ENCODE results near the gene NDUFS6. TPM values are rescaled to one million over a fixed set of nuclear protein-coding genes. Genes with fewer than 3 reads are reported as not detected.

Gene NDUFS6
- total and polyA plus RNA-seq, 2 of the 4 experiments (the other 2 are of a cell fraction): 10.4 to 69.0 TPM

GRCh38 chr5:1832511-1833250 is 31.5 kb downstream of the NDUFS6 start:
- Histone ChIP-seq H3K27ac (ENCODE audit: insufficient read depth, low read length) (no peak overlapping the region), H4K8ac (ENCODE audit: low read depth in 2 of 2, low read length in 2 of 2) (no peak overlapping the region), H2BK15ac (ENCODE audit: low read depth, low read length) (no peak overlapping the region), H2AFZ (replicated peaks; ENCODE audit: low read length, poor library complexity) (no peak overlapping the region), H3K9me3 (ENCODE audit: control insufficient read depth, insufficient read depth, low read length) (no peaks in the 10 kb centered on the region), H2AK5ac (ENCODE audit: low read depth, low read length) (no peak overlapping the region), H4K5ac (ENCODE audit: low read depth, low read length) (no peak overlapping the region), H2BK120ac (ENCODE audit: low read depth, low read length) (no peak overlapping the region), H3K4me1 (ENCODE audit: control insufficient read depth, insufficient read depth, low read length) (no peaks in the 10 kb centered on the region; the same call in 1 of the 2 replicates), H4K20me1 (ENCODE audit: insufficient read depth, low read length) (no peaks in the 10 kb centered on the region), H3K36me3 (ENCODE audit: control insufficient read depth, insufficient read depth, low read length) (no peaks in the 10 kb centered on the region), H3K56ac (ENCODE audit: extremely low read depth, insufficient read depth, low read length) (no peak overlapping the region), H3K18ac (ENCODE audit: low read depth, low read length) (no peak overlapping the region), H3K79me1 (ENCODE audit: low read depth in 1 of 2, low read length in 2 of 2) (no peaks in the 10 kb centered on the region), H3K27me3 (ENCODE audit: control insufficient read depth, insufficient read depth, low read length) (peaks cover 32% of the 10 kb centered on the region), H2BK20ac (ENCODE audit: low read depth, low read length) (no peak overlapping the region), H2AK9ac (replicated peaks; ENCODE audit: low read depth, low read length, poor library complexity) (peak overlapping the region; percentile 72), H3K4ac (ENCODE audit: low read depth, low read length) (no peak overlapping the region), H2BK5ac (ENCODE audit: low read depth, low read length, poor library complexity, severe bottlenecking) (no peak overlapping the region), H3K23ac (ENCODE audit: low read depth, low read length) (no peak overlapping the region), H4K91ac (ENCODE audit: insufficient read depth, low read depth, low read length) (no peak overlapping the region), H3K14ac (replicated peaks; ENCODE audit: low read depth, low read length) (no peak overlapping the region), H3K9me1 (ENCODE audit: insufficient read depth, low read length) (0 out of 2 replicates have a peak, but pooled peaks cover 2% of the 10 kb centered on the region), H3K9ac (ENCODE audit: low read depth, low read length) (no peak overlapping the region), H3K4me2 (ENCODE audit: low read depth, low read length) (no peak overlapping the region), H3K4me3 (ENCODE audit: insufficient read depth, low read depth, low read length) (no peak overlapping the region)
- ChIA-PET CTCF (no interaction called here), POLR2A (ENCODE audit: unreplicated experiment) (no interaction called here)
- no TSS peak for BruUV-seq (replicated peaks)
- WGBS, 2 experiments (ENCODE audit: extremely low coverage in 2 of 2, insufficient read length in 1 of 2): 68% methylated on average over 13 of the region's 28 CpGs; no CpG with 5 or more reads in 1 of the 2 experiments
- in situ Hi-C loops (cut with MboI; ENCODE audit: low sequenced_read_pairs): no loop called here
- ATAC-seq (ENCODE audit: low read depth): no peak
- dilution Hi-C loops (cut with HindIII; ENCODE audit: low sequenced_read_pairs, unreplicated experiment): no loop called here
- intact Hi-C loops (cut with micrococcal nuclease): no loop called here
- no peak for TF ChIP-seq MXI1 (IDR thresholded peaks at IDR 0.05; ENCODE audit: borderline replicate concordance, low read depth, low read length)
- TF ChIP-seq NFE2L2 (IDR thresholded peaks at IDR 0.05; ENCODE audit: low read depth, low read length): no peak
- TF ChIP-seq USF2 (IDR thresholded peaks at IDR 0.05; ENCODE audit: low read depth, low read length): no peak
- TF ChIP-seq MAZ (IDR thresholded peaks at IDR 0.05; ENCODE audit: borderline replicate concordance, low read depth, low read length): no peak
- no peak for TF ChIP-seq POLR2A (IDR thresholded peaks at IDR 0.05; ENCODE audit: low read depth, low read length)
- no peak for TF ChIP-seq CHD1 (IDR thresholded peaks at IDR 0.05; ENCODE audit: low read depth, low read length)
- TF ChIP-seq CTCF (conservative IDR thresholded peaks at IDR 0.05; ENCODE audit: low read depth, low read length): no peak
- TF ChIP-seq ELK1 (IDR thresholded peaks at IDR 0.05; ENCODE audit: borderline replicate concordance, low read depth, low read length): no peak
- TF ChIP-seq RCOR1 (IDR thresholded peaks at IDR 0.05; ENCODE audit: insufficient replicate concordance, low read length): no peak
- TF ChIP-seq CEBPB (IDR thresholded peaks at IDR 0.05; ENCODE audit: low read depth, low read length): no peak
- no peak for TF ChIP-seq MAFK (IDR thresholded peaks at IDR 0.05; ENCODE audit: low read depth, low read length)
- TF ChIP-seq FOS (IDR thresholded peaks at IDR 0.05; ENCODE audit: low read depth, low read length): no peak
- TF ChIP-seq RFX5 (IDR thresholded peaks at IDR 0.05; ENCODE audit: low read depth, low read length): no peak
- no peak for TF ChIP-seq SMC3 (IDR thresholded peaks at IDR 0.05; ENCODE audit: low read depth, low read length)
- TF ChIP-seq BHLHE40 (IDR thresholded peaks at IDR 0.05; ENCODE audit: low read depth, low read length): no peak
- no peak for DNase-seq

Data from IMR-90 (cell line).